ENCODE data around the gene GRHL3. TPM values are rescaled to one million over a fixed set of nuclear protein-coding genes. Genes with fewer than 3 reads are reported as not detected.

GRHL3 gene
- total RNA-seq, 1 experiment from 2014 or later, result 8.9 TPM

GRCh38 chr1:24317081-24317480, 2.1 kb upstream of the GRHL3 start:
- peak overlapping the region; percentile 28 for H3K4me3 Mint-ChIP-seq (ENCODE audit: unreplicated experiment)
- intact Hi-C loops (cut with micrococcal nuclease), result loop anchor here (5.0 kb wide), 1 partner anchor 35 kb away; no protein-coding TSS in a partner anchor
- no TSS peak for BruUV-seq (replicated peaks)
- no peak for TF ChIP-seq CTCF (IDR thresholded peaks at IDR 0.05; ENCODE audit: unreplicated experiment)
- POLR2A ChIA-PET, result interaction anchor here (0.6 to 12.4 kb wide), 12 partner anchors 13 to 119 kb away, joined by 3 to 400 read pairs (median 5); no protein-coding TSS in a partner anchor
- no peaks in the 10 kb centered on the region for H3K27me3 Mint-ChIP-seq (ENCODE audit: insufficient read depth, unreplicated experiment)
- no peaks in the 10 kb centered on the region for H3K9me3 Mint-ChIP-seq (ENCODE audit: unreplicated experiment)
- H3K4me1 Mint-ChIP-seq (ENCODE audit: insufficient read depth, unreplicated experiment), result peaks cover 55% of the 10 kb centered on the region
- no peak overlapping the region for H3K27ac Mint-ChIP-seq (ENCODE audit: low read depth, unreplicated experiment)
- no peaks in the 10 kb centered on the region for H3K36me3 Mint-ChIP-seq (ENCODE audit: insufficient read depth, unreplicated experiment)
- CTCF ChIA-PET, result interaction anchor here (0.7 to 7.7 kb wide), 9 partner anchors 14 to 118 kb away, joined by 3 to 77 read pairs (median 4); no protein-coding TSS in a partner anchor
- DNase-seq (ENCODE audit: unreplicated experiment), result peak; percentile 97

- intact Hi-C loops (cut with micrococcal nuclease), result loop anchor here (5.0 kb wide), 1 partner anchor 36 kb away; no protein-coding TSS in a partner anchor
- no peak overlapping the region for H3K4me3 Mint-ChIP-seq (ENCODE audit: unreplicated experiment)
These were observed 1.1 kb upstream of the GRHL3 start for GRCh38 chr1:24317956-24318614.

GRCh38 chr1:24318615-24319311, 394 bp upstream of the GRHL3 start:
- DNase-seq (ENCODE audit: unreplicated experiment), result no peak
- TF ChIP-seq CTCF (IDR thresholded peaks at IDR 0.05; ENCODE audit: unreplicated experiment), result no peak
- ChIA-PET CTCF (interaction anchor here (0.5 to 7.7 kb wide), 8 partner anchors 21 to 120 kb away, joined by 3 to 77 read pairs (median 4); no protein-coding TSS in a partner anchor), POLR2A (interaction anchor here (0.8 to 12.4 kb wide), 23 partner anchors 10 to 117 kb away, joined by 3 to 400 read pairs (median 9); partner anchors contain the start of gene NIPAL3)
- no TSS peak for BruUV-seq (replicated peaks)
- Mint-ChIP-seq H3K27ac (ENCODE audit: low read depth, unreplicated experiment) (peak overlapping the region; percentile 90), H3K4me1 (ENCODE audit: insufficient read depth, unreplicated experiment) (peaks cover 71% of the 10 kb centered on the region), H3K36me3 (ENCODE audit: insufficient read depth, unreplicated experiment) (no peaks in the 10 kb centered on the region), H3K9me3 (ENCODE audit: unreplicated experiment) (no peaks in the 10 kb centered on the region), H3K4me3 (ENCODE audit: unreplicated experiment) (peak overlapping the region; percentile 74), H3K27me3 (ENCODE audit: insufficient read depth, unreplicated experiment) (no peaks in the 10 kb centered on the region)
- intact Hi-C loops (cut with micrococcal nuclease), result loop anchor here (5.0 kb wide), 1 partner anchor 36 kb away; no protein-coding TSS in a partner anchor

More at GRCh38 chr1:24317956-24318614, 1.1 kb upstream of the GRHL3 start:
- no peaks in the 10 kb centered on the region for H3K36me3 Mint-ChIP-seq (ENCODE audit: insufficient read depth, unreplicated experiment)
- DNase-seq (ENCODE audit: unreplicated experiment), result peak; percentile 61
- BruUV-seq (replicated peaks), result no TSS peak
- ChIA-PET POLR2A (interaction anchor here (0.5 to 12.4 kb wide), 14 partner anchors 12 to 252 kb away, joined by 3 to 400 read pairs (median 10); partner anchors contain the start of gene NIPAL3), CTCF (interaction anchor here (0.5 to 7.7 kb wide), 8 partner anchors 21 to 198 kb away, joined by 3 to 77 read pairs (median 4); no protein-coding TSS in a partner anchor)
- no peaks in the 10 kb centered on the region for H3K9me3 Mint-ChIP-seq (ENCODE audit: unreplicated experiment)
- H3K27me3 Mint-ChIP-seq (ENCODE audit: insufficient read depth, unreplicated experiment), result no peaks in the 10 kb centered on the region
- TF ChIP-seq CTCF (IDR thresholded peaks at IDR 0.05; ENCODE audit: unreplicated experiment), result no peak
- H3K27ac Mint-ChIP-seq (ENCODE audit: low read depth, unreplicated experiment), result peak overlapping the region; percentile 31
- H3K4me1 Mint-ChIP-seq (ENCODE audit: insufficient read depth, unreplicated experiment), result peaks cover 65% of the 10 kb centered on the region
